MM.1S (cell line): Measurements from ENCODE around the gene ADSS2.

Experiments
- DNase-seq: peaks from one replicate; pipeline ENCODE4 v3.0.0-alpha.2; 2015
- H2AFZ ChIP-seq: fragments of 300-600 bp; sonication (generic); 2 replicates; pipeline ENCODE4 v1.6.0; 2016; ENCODE audit warnings: antibody characterized with exemption, low read length
- H3F3A ChIP-seq: fragments of 300-600 bp; sonication (generic); 2 replicates; pipeline ENCODE4 v1.6.1; 2016; ENCODE audit warnings: mild to moderate bottlenecking, antibody characterized with exemption, low read length, moderate library complexity, mixed read lengths; ENCODE audit not compliant: insufficient read depth
- H3K27ac ChIP-seq: fragments of 300-600 bp; sonication (generic); 2 replicates; pipeline ENCODE4 v1.5.1; 2016; ENCODE audit warnings: mild to moderate bottlenecking, low read length
- H3K27me3 ChIP-seq: fragments of 300-600 bp; sonication (generic); replicated peaks from 2 replicates; pipeline ENCODE4 v1.6.0; 2016; ENCODE audit warnings: low read length; ENCODE audit not compliant: insufficient read depth
- H3K36me3 ChIP-seq: fragments of 300-600 bp; sonication (generic); replicated peaks from 2 replicates; pipeline ENCODE4 v1.6.1; 2016; ENCODE audit warnings: mild to moderate bottlenecking, low read length, mixed read lengths; ENCODE audit not compliant: insufficient read depth
- H3K4me1 ChIP-seq: fragments of 300-600 bp; sonication (generic); 2 replicates; pipeline ENCODE4 v1.6.1; 2016; ENCODE audit warnings: low read length, mixed read lengths
- H3K4me2 ChIP-seq: fragments of 300-600 bp; sonication (generic); 2 replicates; pipeline ENCODE4 v1.6.0; 2016; ENCODE audit warnings: low read depth, low read length
- H3K4me3 ChIP-seq: fragments of 300-600 bp; sonication (generic); 2 replicates; pipeline ENCODE4 v1.5.1; 2016; ENCODE audit warnings: low read length, mixed read lengths
- H3K79me2 ChIP-seq: fragments of 300-600 bp; sonication (generic); 2 replicates; pipeline ENCODE4 v1.6.1; 2016; ENCODE audit warnings: mixed run types, low read length, mixed read lengths
- H3K9ac ChIP-seq: fragments of 300-600 bp; sonication (generic); 2 replicates; pipeline ENCODE4 v1.6.1; 2016; ENCODE audit warnings: low read length, mixed read lengths
- H3K9me2 ChIP-seq: fragments of 300-600 bp; sonication (generic); replicated peaks from 2 replicates; pipeline ENCODE4 v1.6.1; 2016; ENCODE audit warnings: mild to moderate bottlenecking, low read length, mixed read lengths; ENCODE audit not compliant: insufficient read depth
- H3K9me3 ChIP-seq: fragments of 300-600 bp; sonication (generic); replicated peaks from 2 replicates; pipeline ENCODE4 v1.6.1; 2016; ENCODE audit warnings: mild to moderate bottlenecking, low read length, mixed read lengths; ENCODE audit not compliant: insufficient read depth
- H4K20me1 ChIP-seq: fragments of 300-600 bp; sonication (generic); 2 replicates; pipeline ENCODE4 v1.6.1; 2016; ENCODE audit warnings: mild to moderate bottlenecking, low read length, moderate library complexity, mixed read lengths; ENCODE audit not compliant: insufficient read depth
- EZH2 ChIP-seq: fragments of 300-600 bp; sonication (generic); optimal IDR thresholded peaks from 2 replicates; pipeline ENCODE3; 2017; ENCODE audit warnings: low read depth, mild to moderate bottlenecking, antibody characterized with exemption, low read length, mixed read lengths
- EZH2phosphoT487 ChIP-seq: fragments of 300-600 bp; sonication (generic); IDR thresholded peaks from 2 replicates; pipeline ENCODE4 v1.6.1; 2018; ENCODE audit warnings: antibody characterized with exemption, low read length
- TF ChIP-seq, protein P1 (sequence below): fragments of 300-600 bp; sonication (generic); IDR thresholded peaks from 2 replicates; pipeline ENCODE4 v1.5.1; 2016; ENCODE audit warnings: antibody characterized with exemption, low read length, mixed read lengths

The ADSS2 gene

DNA sequence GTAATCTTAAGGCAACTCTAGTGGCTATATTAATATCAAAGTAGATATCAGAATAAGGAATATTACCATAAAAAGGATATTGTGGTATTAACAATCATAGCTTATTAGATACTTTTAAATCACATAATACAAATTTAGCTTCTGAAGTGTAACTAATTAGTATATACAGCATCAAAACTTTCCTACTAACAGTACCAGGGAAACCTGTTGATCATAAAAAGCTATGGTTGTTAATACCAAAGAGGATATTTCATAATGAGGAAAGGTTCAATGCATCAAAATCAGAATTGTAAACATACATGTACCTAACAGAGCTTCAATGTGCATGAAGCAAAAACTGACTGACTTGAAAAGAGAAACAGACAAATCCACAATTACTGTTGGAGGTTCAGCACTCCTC, 24.1 kb downstream of the ADSS2 start:
- no peak for DNase-seq
- Histone ChIP-seq H3K9me3 (no peaks in the 10 kb centered on the region), H3K27ac (no peak overlapping the region), H3K4me3 (no peak overlapping the region), H3K9ac (no peak overlapping the region), H3K4me2 (no peak overlapping the region), H3F3A (no peaks in the 10 kb centered on the region), H3K4me1 (peaks cover 8% of the 10 kb centered on the region), H3K27me3 (no peaks in the 10 kb centered on the region), H2AFZ (no peak overlapping the region), H3K79me2 (peaks cover 11% of the 10 kb centered on the region; the same call in 1 of the 2 replicates), H3K9me2 (no peaks in the 10 kb centered on the region), H3K36me3 (peaks cover 22% of the 10 kb centered on the region), H4K20me1 (no peaks in the 10 kb centered on the region)
- TF ChIP-seq EZH2: no peak
- TF ChIP-seq EZH2phosphoT487: no peak
- TF ChIP-seq, protein P1, sequence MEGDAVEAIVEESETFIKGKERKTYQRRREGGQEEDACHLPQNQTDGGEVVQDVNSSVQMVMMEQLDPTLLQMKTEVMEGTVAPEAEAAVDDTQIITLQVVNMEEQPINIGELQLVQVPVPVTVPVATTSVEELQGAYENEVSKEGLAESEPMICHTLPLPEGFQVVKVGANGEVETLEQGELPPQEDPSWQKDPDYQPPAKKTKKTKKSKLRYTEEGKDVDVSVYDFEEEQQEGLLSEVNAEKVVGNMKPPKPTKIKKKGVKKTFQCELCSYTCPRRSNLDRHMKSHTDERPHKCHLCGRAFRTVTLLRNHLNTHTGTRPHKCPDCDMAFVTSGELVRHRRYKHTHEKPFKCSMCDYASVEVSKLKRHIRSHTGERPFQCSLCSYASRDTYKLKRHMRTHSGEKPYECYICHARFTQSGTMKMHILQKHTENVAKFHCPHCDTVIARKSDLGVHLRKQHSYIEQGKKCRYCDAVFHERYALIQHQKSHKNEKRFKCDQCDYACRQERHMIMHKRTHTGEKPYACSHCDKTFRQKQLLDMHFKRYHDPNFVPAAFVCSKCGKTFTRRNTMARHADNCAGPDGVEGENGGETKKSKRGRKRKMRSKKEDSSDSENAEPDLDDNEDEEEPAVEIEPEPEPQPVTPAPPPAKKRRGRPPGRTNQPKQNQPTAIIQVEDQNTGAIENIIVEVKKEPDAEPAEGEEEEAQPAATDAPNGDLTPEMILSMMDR: no peak

- Histone ChIP-seq H3K27me3 (no peaks in the 10 kb centered on the region), H3K36me3 (peaks cover 18% of the 10 kb centered on the region), H3F3A (no peaks in the 10 kb centered on the region), H3K4me3 (no peak overlapping the region), H3K9me2 (no peaks in the 10 kb centered on the region), H3K9ac (no peak overlapping the region), H3K9me3 (no peaks in the 10 kb centered on the region), H2AFZ (no peak overlapping the region), H4K20me1 (no peaks in the 10 kb centered on the region), H3K4me1 (peaks cover 8% of the 10 kb centered on the region), H3K27ac (no peak overlapping the region), H3K4me2 (no peak overlapping the region), H3K79me2 (peaks cover 14% of the 10 kb centered on the region; the same call in 1 of the 2 replicates)
- TF ChIP-seq, protein P1: no peak
- TF ChIP-seq EZH2phosphoT487 (no peak), EZH2 (no peak)
- DNase-seq: no peak
Observed at GRCh38 chr1:244424649-244425334, 26.9 kb downstream of the ADSS2 start.

GRCh38 chr1:244422174-244422573, 29.5 kb downstream of the ADSS2 start:
- Histone ChIP-seq H2AFZ (no peak overlapping the region), H3K27ac (no peak overlapping the region), H4K20me1 (no peaks in the 10 kb centered on the region), H3K9me2 (no peaks in the 10 kb centered on the region), H3F3A (no peaks in the 10 kb centered on the region), H3K27me3 (no peaks in the 10 kb centered on the region), H3K79me2 (peaks cover 11% of the 10 kb centered on the region; the same call in 1 of the 2 replicates), H3K9me3 (no peaks in the 10 kb centered on the region), H3K4me3 (no peak overlapping the region), H3K9ac (no peak overlapping the region), H3K4me2 (no peak overlapping the region), H3K4me1 (peaks cover 6% of the 10 kb centered on the region; the same call in 1 of the 2 replicates), H3K36me3 (peaks cover 18% of the 10 kb centered on the region)
- no peak for DNase-seq
- TF ChIP-seq EZH2: no peak

DNA sequence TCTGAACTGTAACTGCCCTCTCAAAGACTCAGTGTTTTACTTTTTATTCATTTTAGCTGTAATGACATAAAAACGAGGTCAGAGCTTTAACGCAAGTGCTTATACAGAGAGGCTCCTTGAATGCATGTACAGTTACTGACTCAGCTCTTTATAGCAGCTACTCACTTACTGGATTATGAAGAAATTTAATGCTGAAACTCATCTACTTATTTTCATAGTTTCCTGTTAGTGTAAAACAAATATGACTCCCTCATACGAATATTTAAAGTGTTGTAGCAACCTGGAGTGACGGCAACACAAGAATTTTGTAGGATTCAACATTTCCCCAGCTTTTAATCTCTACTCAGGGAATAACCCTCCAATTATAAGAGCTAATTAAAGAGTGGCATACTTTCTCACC, 32.7 kb downstream of the ADSS2 start:
- no peaks in the 10 kb centered on the region for H4K20me1 ChIP-seq

More for the DNA sequence above, 32.7 kb downstream of the ADSS2 start:
- no peak for DNase-seq
- Histone ChIP-seq H3K9me2 (no peaks in the 10 kb centered on the region), H3F3A (no peaks in the 10 kb centered on the region), H3K27me3 (no peaks in the 10 kb centered on the region), H3K4me3 (no peak overlapping the region), H3K79me2 (peaks cover 7% of the 10 kb centered on the region; the same call in 1 of the 2 replicates), H3K9ac (no peak overlapping the region), H3K9me3 (no peaks in the 10 kb centered on the region), H2AFZ (no peak overlapping the region), H3K36me3 (peaks cover 27% of the 10 kb centered on the region), H3K27ac (no peak overlapping the region), H3K4me2 (no peak overlapping the region), H3K4me1 (no peaks in the 10 kb centered on the region)
- TF ChIP-seq EZH2phosphoT487 (no peak), EZH2 (no peak)
- TF ChIP-seq, protein P1: no peak
